Right lobe of liver (tissue), 4 donors: ENCODE measurements around the gene CYP4F8.

ENCODE experiments used
- CTCF ChIP-seq, 4 donors: fragments of 200-600 bp in 3 of 4; fragments of 450-650 bp in 1 of 4; IDR thresholded peaks; one replicate each; pipeline versions ENCODE4 v1.5.1 to v1.8.0; 2016 to 2022; ENCODE audit warnings: antibody characterized with exemption in 4 of 4, mild to moderate bottlenecking in 2 of 4
- POLR2A ChIP-seq: fragments of 450-650 bp; IDR thresholded peaks from one replicate; pipeline ENCODE4 v1.6.1; 2017; ENCODE audit warnings: antibody characterized with exemption, mild to moderate bottlenecking
- donor health status: DM: no; HTN: no; CAD: no.
- donor health status: DM: no; HTN: no; CAD: no.
- donor health status: DM: no; HTN: yes; CAD: no.

- TF ChIP-seq CTCF (IDR thresholded peaks at IDR 0.05) (no peak), POLR2A (no peak)
These were observed 5.8 kb upstream of the CYP4F8 start for GRCh38 chr19:15609261-15609660.
